GM18520 (cell line): ENCODE results near the gene ASXL2.
"Not testable (repeated sequence)": the region's sequence is repeated elsewhere in the genome, so short reads cannot be mapped to it uniquely, and the experiment has no call there.

Experiments used
- ATAC-seq: cut with Tn5 transposase; IDR thresholded peaks from one replicate; pipeline ENCODE4 v1.9.1; 2021; ENCODE audit not compliant: unreplicated experiment

The ASXL2 gene

DNA sequence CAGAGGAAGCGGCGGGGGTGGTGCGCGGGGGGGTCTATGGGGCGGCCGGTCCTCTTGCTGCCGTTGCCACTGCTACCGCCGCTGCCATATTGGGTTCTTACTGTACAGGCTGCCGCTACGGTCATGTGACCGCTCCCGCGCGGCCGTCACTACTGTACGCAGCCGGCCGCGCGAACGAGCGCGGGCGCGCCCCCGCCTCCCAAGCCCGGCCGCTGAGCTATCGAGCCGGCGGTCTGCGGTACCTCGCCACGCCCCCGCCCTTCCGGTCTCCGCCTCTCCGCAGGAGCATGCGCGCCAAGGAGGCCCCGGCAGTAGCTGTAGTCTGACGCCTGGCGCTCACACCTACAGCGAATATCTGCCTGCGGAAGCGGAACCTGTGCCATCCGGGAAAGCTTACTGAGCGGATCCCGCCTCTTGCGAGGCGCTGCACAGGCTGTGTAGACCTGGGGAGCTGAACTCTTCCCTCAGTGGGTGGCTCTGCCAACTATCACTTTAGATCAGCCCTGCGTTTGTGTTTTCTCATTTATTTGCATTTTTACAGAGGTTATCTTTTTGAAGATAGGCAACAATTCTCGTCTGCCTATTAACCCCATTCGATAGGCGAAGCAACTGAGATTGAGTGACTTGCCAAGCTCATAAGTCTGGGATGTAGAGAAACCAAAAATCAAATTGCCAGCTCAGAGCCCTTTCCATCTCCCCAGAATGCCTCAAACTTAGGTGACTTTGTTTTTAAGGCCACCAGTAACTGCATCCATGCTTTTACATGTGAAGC, at the start of gene ASXL2:
TSS of gene ASXL2 (minus strand) at position 127 of the 772 bp plus-strand sequence. CDS start 265 bp downstream, outside the sequence.
- ATAC-seq: peak; percentile 91

DNA sequence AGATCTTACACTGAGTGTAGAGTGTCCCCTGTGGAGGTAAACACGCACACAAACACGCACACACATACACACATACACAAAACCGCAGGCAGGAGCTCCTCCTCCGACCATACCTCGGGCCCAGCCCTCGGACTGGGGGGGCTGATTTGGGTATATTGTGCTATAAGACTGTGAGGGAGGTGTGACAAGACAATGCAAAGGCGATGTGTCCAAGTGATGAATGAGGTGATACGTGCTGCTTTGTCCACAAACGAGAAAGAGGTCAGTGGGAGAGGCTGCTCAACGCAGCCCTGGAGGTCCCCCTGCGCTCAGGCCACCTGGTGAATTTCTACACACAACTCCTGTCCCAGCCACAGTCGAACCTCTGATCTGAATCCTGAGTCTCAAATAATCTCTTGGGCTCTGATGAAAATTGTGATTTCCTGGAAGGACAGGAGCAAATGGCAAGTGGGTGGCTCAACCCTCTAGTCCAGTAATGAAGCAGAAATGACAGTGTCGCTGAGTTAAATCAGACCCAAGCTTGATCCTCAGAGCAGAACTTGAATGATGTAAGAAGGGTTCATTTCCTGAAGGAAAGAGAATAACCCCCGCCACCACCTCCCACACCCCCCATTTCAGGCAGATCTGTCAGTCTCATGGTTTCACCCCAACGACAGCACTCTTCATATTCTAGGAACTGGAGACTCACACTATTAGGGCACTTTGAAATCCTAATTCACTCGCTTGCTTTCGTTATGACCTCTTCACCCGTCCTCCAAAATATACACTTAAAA, 48.9 kb upstream of the ASXL2 start:
- no peak for ATAC-seq

- no peak for ATAC-seq
Measured at GRCh38 chr2:25922501-25922900, 44.2 kb upstream of the ASXL2 start.

GRCh38 chr2:25920786-25921415, 42.6 kb upstream of the ASXL2 start:
- no peak for ATAC-seq

- ATAC-seq: no peak
Measured at GRCh38 chr2:25920336-25920735, 42.0 kb upstream of the ASXL2 start.

GRCh38 chr2:25917832-25918231, 39.5 kb upstream of the ASXL2 start:
- ATAC-seq: no peak

- not testable (repeated sequence) for ATAC-seq
Measured at GRCh38 chr2:25917411-25917810, 39.1 kb upstream of the ASXL2 start.

- not testable (repeated sequence) for ATAC-seq
Measured at GRCh38 chr2:25915944-25916772, 37.9 kb upstream of the ASXL2 start.

- ATAC-seq: not testable (repeated sequence)
Measured at GRCh38 chr2:25915411-25915810, 37.1 kb upstream of the ASXL2 start.

DNA sequence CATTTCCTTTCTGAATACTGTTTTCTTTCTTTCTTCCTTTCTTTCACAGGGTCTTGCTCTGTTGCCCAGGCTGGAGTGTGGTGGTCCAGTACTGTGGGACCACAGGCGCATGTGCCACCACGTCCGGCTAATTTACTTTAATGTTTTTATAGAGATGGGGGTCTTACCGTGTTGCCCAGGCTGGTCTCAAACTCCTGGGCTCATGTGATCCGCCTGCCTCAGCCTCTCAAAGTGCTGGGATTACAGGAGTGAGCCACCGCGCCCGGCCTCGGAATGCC, 35.3 kb upstream of the ASXL2 start:
- ATAC-seq: not testable (repeated sequence)

DNA sequence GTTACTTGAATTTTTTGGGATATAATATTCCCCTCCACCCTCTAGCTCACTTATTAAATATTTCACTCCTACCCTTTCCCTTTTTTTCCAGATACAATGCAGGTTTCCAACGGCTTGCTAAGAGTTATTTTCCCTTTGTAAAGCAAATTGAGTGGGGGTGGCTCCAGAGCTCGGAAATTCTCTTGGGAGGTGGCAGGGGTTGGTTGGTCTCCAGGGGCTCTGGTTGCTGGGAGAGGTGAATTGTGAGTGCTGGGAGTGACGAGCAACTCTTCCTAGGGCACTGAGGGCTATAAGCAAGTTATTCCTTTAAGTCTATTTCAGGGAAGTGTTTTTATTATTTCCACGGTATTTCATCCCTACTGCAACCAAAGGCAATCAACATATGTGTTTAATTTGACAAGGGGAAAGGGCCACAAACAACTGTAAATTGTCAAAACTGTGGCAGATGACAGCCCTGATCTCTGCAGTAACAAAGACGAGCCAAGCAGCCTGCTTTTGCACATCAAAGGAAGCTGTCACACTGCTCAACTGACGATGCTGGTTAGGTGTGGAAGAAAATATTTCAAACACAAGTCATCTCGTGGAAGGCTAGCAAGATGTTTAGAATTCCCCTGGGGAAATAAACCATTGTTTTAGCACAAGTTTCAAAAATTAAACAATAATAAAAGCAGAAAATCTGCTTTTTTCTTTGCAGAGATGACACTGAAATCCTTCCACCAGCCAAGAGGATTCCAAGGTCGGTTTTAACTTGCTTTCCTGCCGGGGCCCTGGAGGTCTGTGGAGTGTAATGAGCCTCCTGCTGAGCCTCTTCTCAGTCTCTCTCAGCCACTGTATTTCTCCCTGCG, 34.8 kb upstream of the ASXL2 start:
- ATAC-seq: no peak

- ATAC-seq: not testable (repeated sequence)
Measured at GRCh38 chr2:25909574-25909973, 31.3 kb upstream of the ASXL2 start.

DNA sequence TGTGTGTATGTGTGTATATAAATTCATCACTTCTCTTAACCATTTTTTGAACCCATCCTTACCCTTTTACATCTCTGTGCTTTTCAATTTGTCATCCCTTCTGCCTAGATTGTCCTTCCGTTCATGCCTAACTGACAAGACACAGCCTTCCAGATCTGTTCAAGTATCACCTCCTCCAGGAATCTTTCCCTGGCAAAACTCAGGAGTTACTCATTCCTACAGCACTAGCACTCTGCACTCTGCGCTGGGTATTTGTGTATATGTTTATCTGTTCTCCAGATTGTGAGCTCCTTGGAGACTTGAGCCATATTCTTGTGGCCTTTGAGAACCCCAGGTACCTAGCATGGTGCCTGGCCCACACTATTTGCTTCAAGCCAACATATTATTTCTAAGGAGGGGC, 26.8 kb upstream of the ASXL2 start:
- no peak for ATAC-seq

DNA sequence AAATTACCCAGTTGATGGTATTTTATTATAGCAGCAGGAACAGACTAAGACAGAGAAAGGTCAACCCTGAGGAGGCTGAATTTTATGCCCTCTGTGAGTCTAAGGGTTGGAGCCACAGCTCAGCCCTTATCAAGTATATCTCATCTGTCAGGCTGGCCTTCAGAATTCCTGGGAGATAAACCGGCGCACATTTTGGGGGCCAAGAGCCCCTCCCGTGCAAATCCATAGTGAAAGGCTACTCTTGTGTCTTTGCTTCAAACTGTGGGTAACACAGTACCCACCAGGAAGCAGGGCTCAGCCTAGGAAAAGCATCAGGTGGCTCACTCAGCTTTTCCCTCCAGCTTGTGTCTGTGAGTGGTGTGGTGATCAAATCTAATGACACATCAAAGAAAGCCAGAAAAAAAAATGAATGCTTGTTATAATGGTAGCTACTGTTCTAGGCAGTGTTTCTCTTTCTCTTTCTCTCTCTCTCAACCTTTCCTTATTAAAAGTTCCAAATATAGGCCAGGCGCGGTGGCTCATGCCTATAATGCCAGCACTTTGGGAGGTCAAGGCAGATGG, 25.0 kb upstream of the ASXL2 start:
- ATAC-seq: no peak

GRCh38 chr2:25899404-25899970, 21.2 kb upstream of the ASXL2 start:
- ATAC-seq: no peak

- no peak for ATAC-seq
Measured at GRCh38 chr2:25897506-25897905, 19.2 kb upstream of the ASXL2 start.

DNA sequence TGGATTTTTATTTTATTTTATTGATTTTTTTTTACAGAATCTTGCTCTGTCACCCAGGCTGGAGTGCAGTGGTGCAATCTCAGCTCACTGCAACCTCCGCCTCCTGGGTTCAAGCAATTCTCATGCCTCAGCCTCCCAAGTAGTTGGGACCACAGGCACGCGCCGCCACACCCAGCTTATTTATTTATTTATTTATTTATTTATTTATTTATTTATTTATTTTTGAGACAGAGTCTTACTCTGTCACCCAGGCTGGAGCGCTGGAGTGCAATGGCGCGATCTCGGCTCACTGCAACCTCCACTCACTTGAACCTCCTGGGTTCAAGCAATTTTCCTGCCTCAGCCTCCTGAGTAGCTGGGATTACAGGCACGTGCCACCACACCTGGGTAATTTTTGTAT, 18.0 kb upstream of the ASXL2 start:
- not testable (repeated sequence) for ATAC-seq

GRCh38 chr2:25895610-25896009, 17.3 kb upstream of the ASXL2 start:
- ATAC-seq: no peak

DNA sequence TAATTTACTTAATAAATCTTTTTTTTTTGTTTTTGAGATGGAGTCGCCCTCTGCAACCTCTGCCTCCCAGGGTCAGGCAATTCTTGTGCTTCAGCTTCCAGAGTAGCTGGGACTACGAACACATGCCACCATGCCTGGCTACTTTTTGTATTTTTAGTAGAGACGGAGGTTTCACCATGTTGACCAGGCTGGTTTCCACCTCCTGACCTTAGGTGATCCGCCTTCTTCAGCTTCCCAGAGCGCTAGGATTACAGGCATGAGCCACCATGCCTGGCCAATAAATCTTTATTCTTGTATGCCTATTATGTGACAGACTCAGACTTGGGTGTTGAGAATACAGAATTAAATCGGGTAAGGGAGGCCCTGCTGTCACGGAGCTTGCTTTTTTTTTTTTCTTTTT, 16.7 kb upstream of the ASXL2 start:
- ATAC-seq: no peak
